GM18508 (cell line): ENCODE data around the gene LRRC9.

Source experiments
- ATAC-seq: cut with Tn5 transposase; IDR thresholded peaks from one replicate; pipeline ENCODE4 v1.9.1; 2021; ENCODE audit warnings: moderate number of reproducible peaks; ENCODE audit not compliant: insufficient read depth, unreplicated experiment

Gene LRRC9

GRCh38 chr14:60101786-60102185 is 181.8 kb downstream of the LRRC9 start:
- ATAC-seq: no peak

GRCh38 chr14:60102389-60102788 is 182.4 kb downstream of the LRRC9 start:
- no peak for ATAC-seq

GRCh38 chr14:60106339-60106738 is 186.4 kb downstream of the LRRC9 start:
- ATAC-seq: no peak

GRCh38 chr14:60107477-60107876 is 187.5 kb downstream of the LRRC9 start:
- no peak for ATAC-seq

GRCh38 chr14:60111732-60112131 is 191.8 kb downstream of the LRRC9 start:
- ATAC-seq: no peak
